Breast epithelium (tissue), 4 donors: ENCODE data around the gene ZNF48. TPM values are rescaled to one million over a fixed set of nuclear protein-coding genes. Genes with fewer than 3 reads are reported as not detected.

Source experiments
- DNase-seq, 2 donors: peaks; one replicate each; pipeline ENCODE4 v3.0.0-alpha.2; 2019; ENCODE audit warnings: low spot score in 2 of 2
- H3K27ac ChIP-seq, 2 donors: fragments of 200-600 bp; sonication (generic) in 1 of 2; one replicate each; pipeline ENCODE4 v1.5.1; 2016 to 2019; ENCODE audit warnings: mild to moderate bottlenecking in 1 of 2
- H3K27me3 ChIP-seq, 2 donors: fragments of 200-600 bp; sonication (generic) in 1 of 2; one replicate each; pipeline versions ENCODE4 v1.5.1 to v1.6.0; 2017 to 2019; ENCODE audit warnings: control low read depth in 1 of 2, mild to moderate bottlenecking in 1 of 2
- H3K36me3 ChIP-seq: fragments of 200-600 bp; one replicate; pipeline ENCODE4 v1.5.1; 2019
- H3K4me1 ChIP-seq, 2 donors: fragments of 200-600 bp; sonication (generic); one replicate each; pipeline ENCODE4 v1.5.1; 2016 to 2019; ENCODE audit warnings: control low read depth in 1 of 2
- H3K4me3 ChIP-seq, 3 donors: fragments of 200-600 bp; sonication (generic); 1 replicate in 2 of 3; 2 replicates in 1 of 3; pipeline ENCODE4 v1.5.1; 2016 to 2019; ENCODE audit warnings: mild to moderate bottlenecking in 3 of 3, moderate library complexity in 2 of 3
- H3K9me3 ChIP-seq, 2 donors: fragments of 200-600 bp; sonication (generic) in 1 of 2; one replicate each; pipeline ENCODE4 v1.5.1; 2016 to 2019; ENCODE audit warnings: control low read depth in 1 of 2
- CTCF ChIP-seq, 3 donors: fragments of 450-650 bp; IDR thresholded peaks; one replicate each; pipeline ENCODE4 v1.5.1; 2016 to 2017; ENCODE audit warnings: antibody characterized with exemption in 3 of 3, mild to moderate bottlenecking in 3 of 3, moderate library complexity in 3 of 3
- POLR2A ChIP-seq: fragments of 450-650 bp; IDR thresholded peaks from one replicate; pipeline ENCODE4 v1.6.1; 2016; ENCODE audit warnings: antibody characterized with exemption, mild to moderate bottlenecking, moderate library complexity
- POLR2AphosphoS5 ChIP-seq, 3 donors: sonication (generic); formaldehyde crosslinking; IDR thresholded peaks; one replicate each; pipeline ENCODE4 v1.6.1; 2017; ENCODE audit warnings: antibody characterized with exemption in 3 of 3
- intact Hi-C: fragments of 100-400 bp; cut with DNase I; formaldehyde crosslinking; loops from one replicate; pipeline ENCODE4 v1.15.1; 2023; ENCODE audit warnings: low total_unique reads
- total RNA-seq, 3 donors: library from RNA; depleted of rRNA; stranded (reverse); fragments of >200 nt; gene quantifications; one replicate each; pipeline ENCODE4 v1.1.0, GENCODE V29; 2016

The ZNF48 gene
- total RNA-seq, 3 donors from 2014 or later = 4.8 to 9.5 (median 6.2) TPM

DNA sequence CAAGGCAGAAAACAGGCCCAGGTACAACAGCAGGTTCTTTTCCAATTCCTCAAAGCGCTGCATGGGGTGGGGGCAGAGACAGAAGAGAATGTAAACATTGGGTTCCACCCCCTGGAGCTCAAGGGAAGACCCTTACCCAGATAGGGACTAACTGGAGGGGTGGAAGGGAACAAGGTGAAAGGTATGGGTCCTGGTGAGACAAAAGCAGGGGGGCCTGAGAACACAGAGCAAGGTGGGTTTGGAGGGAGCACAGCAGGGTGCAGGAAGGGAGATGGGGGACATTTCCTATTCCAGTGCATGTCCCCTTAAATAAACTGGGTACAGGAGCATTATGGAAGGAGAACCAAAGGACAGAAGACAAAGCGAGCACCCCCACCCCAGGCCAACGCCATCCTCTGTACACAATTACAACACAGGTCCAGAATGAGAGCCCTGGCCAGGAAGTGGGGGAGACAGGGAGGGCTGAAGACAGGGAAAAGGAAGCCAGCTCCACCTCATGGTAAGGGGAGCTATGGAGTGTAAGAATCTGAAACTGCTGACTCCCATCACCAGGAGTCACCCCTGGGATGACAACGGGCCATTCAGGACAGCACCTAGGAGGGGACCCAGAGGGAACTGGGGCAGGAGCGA is 38.0 kb upstream of the ZNF48 start:
- Histone ChIP-seq H3K4me3 (no peak overlapping the region), H3K36me3 (peaks cover 4% of the 10 kb centered on the region), H3K27ac (peak overlapping the region; percentile 98), H3K4me1 (peaks cover 5 to 22% of the 10 kb centered on the region in 2 donors), H3K27me3 (no peaks in the 10 kb centered on the region), H3K9me3 (no peaks in the 10 kb centered on the region)
- intact Hi-C loops = no loop called here
- TF ChIP-seq CTCF (IDR thresholded peaks at IDR 0.05) = no peak
- no peak for TF ChIP-seq POLR2AphosphoS5 (IDR thresholded peaks at IDR 0.05)
- TF ChIP-seq POLR2A = no peak
- no peak for DNase-seq

DNA sequence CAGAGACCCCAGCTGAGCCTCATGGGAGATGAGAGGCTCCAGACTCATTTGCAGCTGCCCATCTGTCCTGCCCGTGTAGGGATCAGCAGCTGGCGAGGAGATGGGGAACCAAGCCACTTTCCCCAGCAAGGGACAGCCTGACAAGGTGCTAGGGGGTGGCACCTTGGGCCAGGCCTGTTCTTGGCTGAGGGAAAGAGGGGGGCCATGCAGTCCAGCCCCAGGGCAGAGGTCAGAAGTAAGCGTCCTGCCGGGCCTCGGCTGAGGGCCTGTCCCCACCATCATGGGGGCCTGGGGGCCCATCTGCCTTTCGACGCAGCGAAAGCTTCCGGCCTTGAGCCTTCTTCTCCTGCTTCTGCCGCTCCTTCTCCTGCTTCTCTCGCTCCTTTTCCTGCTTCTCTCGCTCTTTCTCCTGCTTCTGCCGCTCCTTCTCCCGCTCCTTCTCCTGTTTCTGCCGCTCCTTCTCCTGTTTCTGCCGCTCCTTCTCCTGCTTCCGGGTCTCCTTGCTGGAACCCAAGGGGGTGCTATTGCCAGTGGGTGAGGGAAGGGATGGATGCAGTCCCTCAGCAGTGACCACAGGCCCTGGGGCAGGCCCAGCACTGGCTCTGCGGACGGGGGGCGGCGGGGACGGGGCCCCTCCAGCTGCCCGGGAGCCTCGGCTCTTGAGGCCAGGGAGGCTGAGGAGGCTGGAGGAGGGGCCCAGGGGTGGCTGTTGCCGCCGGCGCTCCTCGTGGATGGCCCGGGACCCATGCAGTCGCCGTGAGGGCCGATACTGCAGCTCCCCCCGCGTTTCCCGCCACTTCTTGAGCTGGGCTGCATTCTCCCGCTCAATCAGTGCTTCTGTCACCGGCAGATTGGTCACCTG is 37.3 kb upstream of the ZNF48 start:
- H3K27me3 ChIP-seq = no peaks in the 10 kb centered on the region
- no peaks in the 10 kb centered on the region for H3K9me3 ChIP-seq
- H3K27ac ChIP-seq = peak overlapping the region; percentile 98
- intact Hi-C loops = no loop called here
- peaks cover 5 to 15% of the 10 kb centered on the region in 2 donors for H3K4me1 ChIP-seq
- peaks cover 4% of the 10 kb centered on the region for H3K36me3 ChIP-seq
- TF ChIP-seq CTCF (IDR thresholded peaks at IDR 0.05) (no peak), POLR2A (no peak), POLR2AphosphoS5 (IDR thresholded peaks at IDR 0.05) (no peak)
- DNase-seq = no peak
- no peak overlapping the region for H3K4me3 ChIP-seq

GRCh38 chr16:30358577-30358936 is 36.7 kb upstream of the ZNF48 start:
- no peak for DNase-seq
- peaks cover 4% of the 10 kb centered on the region for H3K36me3 ChIP-seq
- TF ChIP-seq CTCF (IDR thresholded peaks at IDR 0.05) (no peak), POLR2A (no peak), POLR2AphosphoS5 (IDR thresholded peaks at IDR 0.05) (no peak)
- no peaks in the 10 kb centered on the region for H3K9me3 ChIP-seq
- intact Hi-C loops = no loop called here
- H3K27me3 ChIP-seq = no peaks in the 10 kb centered on the region
- H3K27ac ChIP-seq = no peak overlapping the region
- H3K4me1 ChIP-seq = peaks cover 5 to 10% of the 10 kb centered on the region in 2 donors
- no peak overlapping the region for H3K4me3 ChIP-seq

GRCh38 chr16:30358990-30359870 is 36.0 kb upstream of the ZNF48 start:
- Histone ChIP-seq H3K4me1 (peaks cover 0 to 10% of the 10 kb centered on the region in 2 donors), H3K36me3 (peaks cover 4% of the 10 kb centered on the region), H3K4me3 (no peak overlapping the region), H3K27me3 (no peaks in the 10 kb centered on the region), H3K27ac (no peak overlapping the region), H3K9me3 (no peaks in the 10 kb centered on the region)
- TF ChIP-seq POLR2A = no peak
- TF ChIP-seq CTCF (IDR thresholded peaks at IDR 0.05) = no peak
- no peak for TF ChIP-seq POLR2AphosphoS5 (IDR thresholded peaks at IDR 0.05)
- DNase-seq = no peak
- intact Hi-C loops = no loop called here
